HepG2 (cell line): ENCODE measurements around the gene CD101.
A peak's percentile ranks its signal among the peaks of the same experiment; 100 is the strongest.

ENCODE experiments used
- EZH2 ChIP-seq: conservative IDR thresholded peaks from 2 replicates; pipeline ENCODE4 v1.6.1; 2012; ENCODE audit warnings: mild to moderate bottlenecking, low read depth, low read length, moderate library complexity
- HNRNPLL ChIP-seq: fragments of 200-400 bp; formaldehyde crosslinking; IDR thresholded peaks from 2 replicates; pipeline ENCODE4 v1.6.1; 2017; ENCODE audit warnings: mild to moderate bottlenecking, low read depth, low read length; ENCODE audit not compliant: poor library complexity, severe bottlenecking
- YY1 ChIP-seq: IDR thresholded peaks from 2 replicates; pipeline ENCODE4 v1.6.1; 2011; ENCODE audit warnings: low read length, low read depth, moderate library complexity, mild to moderate bottlenecking; ENCODE audit not compliant: insufficient read depth, insufficient replicate concordance
- ZNF670 ChIP-seq: sonication (generic); formaldehyde crosslinking; IDR thresholded peaks from 2 replicates; pipeline ENCODE4 v1.8.0; 2022; ENCODE audit warnings: mild to moderate bottlenecking, missing genetic modification reagents, borderline replicate concordance
- TF ChIP-seq, protein P1 (sequence below), 2 experiments: IDR thresholded peaks; 2 replicates each; pipeline ENCODE4 v1.6.1; 2011 to 2012; ENCODE audit warnings: low read length in 2 of 2, borderline replicate concordance in 1 of 2, low read depth in 1 of 2, mild to moderate bottlenecking in 1 of 2, moderate library complexity in 1 of 2
- TF ChIP-seq, protein P2 (sequence below), 2 experiments: sonication (generic) in 1 of 2; formaldehyde crosslinking in 1 of 2; IDR thresholded peaks; 2 replicates each; pipeline versions ENCODE4 v1.5.1 to v1.6.1; 2011 to 2020; ENCODE audit warnings: borderline replicate concordance in 1 of 2, low read depth in 1 of 2, low read length in 1 of 2, mild to moderate bottlenecking in 1 of 2, missing genetic modification reagents in 1 of 2, moderate library complexity in 1 of 2

DNA sequence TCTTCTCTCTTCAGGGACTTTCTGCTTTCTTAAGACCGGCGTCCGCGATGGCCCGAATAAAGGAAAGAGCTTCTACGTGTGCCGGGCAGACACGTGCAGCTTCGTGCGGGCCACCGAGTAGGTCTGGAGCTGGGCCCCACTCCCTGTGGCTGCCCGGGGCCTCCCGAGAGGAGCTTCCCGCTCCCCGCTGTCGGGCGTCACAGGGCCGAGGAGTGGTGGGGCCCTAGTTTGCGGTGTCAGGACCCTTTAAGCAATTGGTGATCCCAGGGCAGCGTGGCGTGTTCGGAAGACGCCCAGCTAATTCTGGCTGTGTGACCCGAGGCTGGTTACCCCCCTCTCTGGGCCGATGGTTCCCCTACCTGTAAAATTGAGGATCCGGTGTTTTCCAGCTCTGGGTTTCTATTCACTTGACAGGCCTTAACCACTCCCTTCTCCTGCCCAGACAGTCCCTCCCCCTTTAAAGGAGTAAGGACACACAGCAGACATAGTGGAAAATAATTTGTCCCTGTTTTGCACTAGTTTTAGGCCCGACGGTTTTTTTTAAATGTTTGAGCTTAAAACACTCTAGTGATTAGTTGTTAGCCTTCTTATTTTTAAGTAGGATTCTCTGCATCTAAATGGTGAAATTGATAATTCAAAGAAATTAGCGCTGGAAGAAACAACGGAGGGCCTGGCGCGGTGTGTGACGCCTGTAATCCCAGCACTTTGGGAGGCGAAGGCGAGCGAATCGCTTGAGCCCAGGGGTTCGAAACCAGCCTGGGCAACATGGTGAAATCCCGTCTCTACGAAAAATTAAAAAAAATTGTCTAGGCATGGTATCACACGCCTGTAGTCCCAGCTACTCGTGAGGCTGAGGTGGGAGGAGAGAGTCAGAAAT lies 59.1 kb downstream of the CD101 start:
- TF ChIP-seq ZNF670 (CRISPR knock-in tag) (no peak), HNRNPLL (peak; percentile 48), YY1 (no peak), EZH2 (no peak)
- TF ChIP-seq, protein P1, sequence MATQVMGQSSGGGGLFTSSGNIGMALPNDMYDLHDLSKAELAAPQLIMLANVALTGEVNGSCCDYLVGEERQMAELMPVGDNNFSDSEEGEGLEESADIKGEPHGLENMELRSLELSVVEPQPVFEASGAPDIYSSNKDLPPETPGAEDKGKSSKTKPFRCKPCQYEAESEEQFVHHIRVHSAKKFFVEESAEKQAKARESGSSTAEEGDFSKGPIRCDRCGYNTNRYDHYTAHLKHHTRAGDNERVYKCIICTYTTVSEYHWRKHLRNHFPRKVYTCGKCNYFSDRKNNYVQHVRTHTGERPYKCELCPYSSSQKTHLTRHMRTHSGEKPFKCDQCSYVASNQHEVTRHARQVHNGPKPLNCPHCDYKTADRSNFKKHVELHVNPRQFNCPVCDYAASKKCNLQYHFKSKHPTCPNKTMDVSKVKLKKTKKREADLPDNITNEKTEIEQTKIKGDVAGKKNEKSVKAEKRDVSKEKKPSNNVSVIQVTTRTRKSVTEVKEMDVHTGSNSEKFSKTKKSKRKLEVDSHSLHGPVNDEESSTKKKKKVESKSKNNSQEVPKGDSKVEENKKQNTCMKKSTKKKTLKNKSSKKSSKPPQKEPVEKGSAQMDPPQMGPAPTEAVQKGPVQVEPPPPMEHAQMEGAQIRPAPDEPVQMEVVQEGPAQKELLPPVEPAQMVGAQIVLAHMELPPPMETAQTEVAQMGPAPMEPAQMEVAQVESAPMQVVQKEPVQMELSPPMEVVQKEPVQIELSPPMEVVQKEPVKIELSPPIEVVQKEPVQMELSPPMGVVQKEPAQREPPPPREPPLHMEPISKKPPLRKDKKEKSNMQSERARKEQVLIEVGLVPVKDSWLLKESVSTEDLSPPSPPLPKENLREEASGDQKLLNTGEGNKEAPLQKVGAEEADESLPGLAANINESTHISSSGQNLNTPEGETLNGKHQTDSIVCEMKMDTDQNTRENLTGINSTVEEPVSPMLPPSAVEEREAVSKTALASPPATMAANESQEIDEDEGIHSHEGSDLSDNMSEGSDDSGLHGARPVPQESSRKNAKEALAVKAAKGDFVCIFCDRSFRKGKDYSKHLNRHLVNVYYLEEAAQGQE (IDR thresholded peaks at IDR 0.05; ENCODE audit: borderline replicate concordance in 1 of 2, low read depth in 1 of 2, low read length in 2 of 2) = no peak
- TF ChIP-seq, protein P2, sequence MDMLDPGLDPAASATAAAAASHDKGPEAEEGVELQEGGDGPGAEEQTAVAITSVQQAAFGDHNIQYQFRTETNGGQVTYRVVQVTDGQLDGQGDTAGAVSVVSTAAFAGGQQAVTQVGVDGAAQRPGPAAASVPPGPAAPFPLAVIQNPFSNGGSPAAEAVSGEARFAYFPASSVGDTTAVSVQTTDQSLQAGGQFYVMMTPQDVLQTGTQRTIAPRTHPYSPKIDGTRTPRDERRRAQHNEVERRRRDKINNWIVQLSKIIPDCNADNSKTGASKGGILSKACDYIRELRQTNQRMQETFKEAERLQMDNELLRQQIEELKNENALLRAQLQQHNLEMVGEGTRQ (IDR thresholded peaks at IDR 0.05; ENCODE audit: low read depth, low read length) = no peak
- TF ChIP-seq, protein P2 (CRISPR knock-in tag; IDR thresholded peaks at IDR 0.05; ENCODE audit: borderline replicate concordance) = no peak
